GM12892 (cell line): ENCODE data around the gene CRY2.

ENCODE experiments used
- POLR2A ChIP-seq: IDR thresholded peaks from 2 replicates; pipeline ENCODE4 v1.6.1; 2011; ENCODE audit warnings: low read depth, low read length, control low read depth
- POLR2AphosphoS5 ChIP-seq: IDR thresholded peaks from 2 replicates; pipeline ENCODE4 v1.6.1; 2011; ENCODE audit warnings: low read depth, low read length, control low read depth

- TF ChIP-seq POLR2AphosphoS5 (no peak), POLR2A (no peak)
Measured at GRCh38 chr11:45869551-45869950, 22.3 kb downstream of the CRY2 start.
